NCI-H1436 treated with DMSO at 0.1 percent for 48 hours (cell line): ENCODE results near the gene RGS14.
"Not testable (repeated sequence)": the region's sequence is repeated elsewhere in the genome, so short reads cannot be mapped to it uniquely, and the experiment has no call there.

Experiments
- DNase-seq: peaks from one replicate; lab custom pipeline; 2025; lab: John Stamatoyannopoulos, UW

RGS14 gene

GRCh38 chr5:177364159-177364962 is 6.6 kb downstream of the RGS14 start:
- no peak for DNase-seq

GRCh38 chr5:177365845-177366527 is 8.3 kb downstream of the RGS14 start:
- DNase-seq: no peak

- DNase-seq: no peak
Observed at GRCh38 chr5:177366528-177367322, 9.0 kb downstream of the RGS14 start.

GRCh38 chr5:177367323-177367848 is 9.7 kb downstream of the RGS14 start:
- DNase-seq: no peak

- no peak for DNase-seq
Observed at GRCh38 chr5:177367981-177368868, 10.5 kb downstream of the RGS14 start.

GRCh38 chr5:177368869-177369644 is 11.3 kb downstream of the RGS14 start:
- DNase-seq: no peak

GRCh38 chr5:177369645-177370440 is 12.1 kb downstream of the RGS14 start:
- DNase-seq: no peak

- peak; percentile 30 for DNase-seq
Observed at GRCh38 chr5:177370488-177371119, 12.9 kb downstream of the RGS14 start.

- DNase-seq: no peak
Observed at GRCh38 chr5:177371120-177372033, 13.7 kb downstream of the RGS14 start.

- no peak for DNase-seq
Observed at GRCh38 chr5:177372034-177372896, 14.5 kb downstream of the RGS14 start.

- DNase-seq: no peak
Observed at GRCh38 chr5:177372910-177373309, 15.2 kb downstream of the RGS14 start.

GRCh38 chr5:177373806-177374205 is 16.1 kb downstream of the RGS14 start:
- no peak for DNase-seq

- no peak for DNase-seq
Observed at GRCh38 chr5:177374211-177374610, 16.5 kb downstream of the RGS14 start.

- DNase-seq: not testable (repeated sequence)
Observed at GRCh38 chr5:177375516-177375915, 17.8 kb downstream of the RGS14 start.

GRCh38 chr5:177376107-177376506 is 18.4 kb downstream of the RGS14 start:
- DNase-seq: no peak

GRCh38 chr5:177377851-177378776 is 20.4 kb downstream of the RGS14 start:
- DNase-seq: no peak
